Dedifferentiated amniotic fluid mesenchymal stem cell (primary cell): Measurements from ENCODE around the gene LIPE.
"Not testable (repeated sequence)": the region's sequence is repeated elsewhere in the genome, so short reads cannot be mapped to it uniquely, and the experiment has no call there.

ENCODE experiments used
- DNase-seq: peaks from one replicate; pipeline ENCODE4 v3.0.0-alpha.2; 2016; ENCODE audit errors: extremely low spot score

Gene LIPE

GRCh38 chr19:42427313-42427712 lies at the start of gene LIPE:
Gene LIPE (minus strand): TSS chr19:42427388. CDS start chr19:42427149, 239 bp downstream.
- no peak for DNase-seq

GRCh38 chr19:42475366-42475765 lies 48.2 kb upstream of the LIPE start:
- DNase-seq = no peak

DNA sequence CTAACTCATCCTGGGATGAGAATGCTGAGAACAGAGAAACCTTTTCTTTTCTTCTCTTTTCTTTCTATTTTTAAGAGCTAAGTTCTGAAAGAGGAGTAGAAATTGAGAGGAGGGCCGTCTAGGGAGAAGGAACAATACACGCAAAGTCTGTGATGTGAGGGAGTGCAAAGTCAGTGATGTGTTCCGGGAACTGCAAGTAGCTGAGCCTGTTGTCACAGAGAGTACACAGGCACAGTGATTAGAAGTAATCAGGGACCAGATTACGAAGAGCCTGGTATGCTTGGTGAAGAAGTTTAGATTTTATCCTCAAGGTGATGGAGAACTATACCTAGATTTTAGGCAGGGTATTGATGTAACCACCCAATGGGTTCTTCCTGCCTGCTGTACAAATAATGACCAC lies 47.6 kb upstream of the LIPE start:
- no peak for DNase-seq

DNA sequence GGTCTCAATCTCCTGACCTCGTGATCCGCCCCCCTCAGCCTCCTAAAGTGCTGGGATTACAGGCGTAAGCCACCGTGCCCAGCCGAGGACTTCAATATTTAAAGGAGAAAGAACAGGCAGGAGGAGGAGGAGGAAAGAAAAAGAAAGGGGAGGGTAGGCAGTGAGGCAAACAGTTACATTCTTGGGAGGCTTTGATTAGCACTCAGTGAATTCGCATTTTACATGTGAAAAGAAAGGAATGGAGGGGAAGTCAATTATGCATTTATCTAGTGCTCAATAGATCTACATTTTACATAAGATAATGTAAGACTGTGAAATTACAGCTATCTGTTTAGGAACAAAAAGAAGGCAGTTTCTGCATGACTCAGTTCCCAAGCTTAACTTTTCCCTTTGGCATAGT lies 46.5 kb upstream of the LIPE start:
- DNase-seq = no peak

GRCh38 chr19:42472402-42473147 lies 45.4 kb upstream of the LIPE start:
- DNase-seq = no peak

DNA sequence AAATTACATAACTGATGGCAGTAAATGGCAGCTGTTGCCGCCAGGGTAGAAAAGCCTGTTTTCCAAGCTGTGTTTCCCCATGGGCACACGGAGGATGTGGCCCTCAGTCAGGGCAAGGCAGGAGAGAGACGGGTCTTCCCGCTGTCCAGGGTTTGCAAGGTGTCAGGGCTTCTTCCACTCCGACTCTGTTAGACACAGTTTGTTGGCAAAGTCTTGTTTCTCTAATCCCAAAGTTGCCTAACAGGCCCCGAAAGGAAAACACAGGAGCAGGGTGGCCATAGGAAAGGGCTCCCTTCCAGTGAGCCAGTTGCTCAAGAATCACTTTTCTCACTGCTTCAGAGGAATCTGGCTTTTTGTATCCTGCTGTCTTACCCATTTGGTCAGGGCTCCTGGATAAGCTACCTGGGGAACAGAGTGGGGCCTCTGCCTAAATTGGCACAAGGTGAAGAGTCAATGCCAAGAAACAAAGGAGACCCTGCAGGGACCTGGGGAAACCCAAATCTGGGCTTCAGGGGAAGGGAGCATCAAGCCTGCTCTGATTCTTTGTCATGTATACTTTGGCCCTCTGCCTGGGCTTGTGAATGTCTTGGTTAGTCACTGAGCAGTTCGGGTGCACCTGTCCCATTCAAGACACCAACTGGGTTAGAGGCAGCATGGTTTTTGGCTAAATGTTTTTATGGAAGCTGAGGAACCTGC lies 44.5 kb upstream of the LIPE start:
- DNase-seq = no peak

GRCh38 chr19:42469311-42470235 lies 42.4 kb upstream of the LIPE start:
- no peak for DNase-seq

GRCh38 chr19:42468273-42468796 lies 41.1 kb upstream of the LIPE start:
- DNase-seq = peak; percentile 68

- no peak for DNase-seq
Observed at GRCh38 chr19:42467183-42467760, 40.1 kb upstream of the LIPE start.

DNA sequence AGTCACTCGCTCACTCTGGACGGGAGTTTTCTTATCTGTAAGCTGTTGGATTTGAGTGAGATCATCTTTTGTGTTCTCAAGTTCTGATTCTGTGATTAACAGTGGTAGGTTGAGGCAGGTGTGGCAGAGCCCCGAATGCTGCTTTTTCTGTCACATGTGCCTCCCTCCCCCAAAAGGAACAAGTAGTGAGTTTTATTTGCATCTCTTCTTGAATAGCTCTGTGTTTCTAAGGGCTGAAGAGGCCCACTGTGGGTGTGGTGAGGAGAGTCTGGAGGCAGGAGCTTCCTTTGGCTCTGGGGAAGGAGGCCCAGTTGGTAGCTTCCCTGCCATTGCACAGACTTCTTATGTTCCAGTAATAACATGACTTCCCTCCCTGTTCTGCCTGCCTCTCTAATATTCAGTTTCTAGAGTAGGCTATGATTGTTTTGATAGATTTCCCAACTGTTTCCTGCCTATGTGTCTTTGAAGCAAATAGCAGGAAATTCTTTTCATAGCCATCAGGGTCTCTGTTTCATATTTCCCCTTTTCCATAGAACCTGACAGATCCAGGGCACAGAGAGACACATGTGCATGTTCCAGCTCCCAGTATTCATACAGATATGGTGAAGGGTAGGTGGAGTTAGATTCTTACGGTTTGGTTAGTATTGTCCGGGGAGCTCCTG lies 39.5 kb upstream of the LIPE start:
- no peak for DNase-seq

DNA sequence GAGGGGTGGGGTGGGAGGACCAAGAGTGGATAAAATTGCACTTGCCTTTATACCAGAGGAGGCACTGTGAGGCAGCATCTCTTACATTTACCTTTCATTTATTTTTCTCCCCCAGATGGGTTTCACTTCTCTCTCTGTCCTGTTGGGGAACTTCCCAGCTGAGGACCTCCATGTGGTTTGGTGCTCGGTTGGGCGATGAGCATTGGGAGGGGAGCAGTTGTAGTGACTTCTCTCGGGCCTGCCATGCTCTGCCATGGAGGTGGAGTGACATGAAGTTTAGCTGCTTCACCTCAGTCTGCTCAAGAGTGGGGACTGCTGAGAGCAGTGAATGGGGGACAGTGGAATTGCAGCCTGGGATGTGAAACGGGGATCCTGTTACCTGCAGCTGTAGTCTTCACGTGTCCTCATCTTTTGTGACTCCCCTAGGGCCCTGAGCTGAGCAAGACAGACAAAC lies 38.7 kb upstream of the LIPE start:
- DNase-seq = no peak

- no peak for DNase-seq
Observed at GRCh38 chr19:42461700-42462324, 34.6 kb upstream of the LIPE start.

GRCh38 chr19:42461231-42461630 lies 34.0 kb upstream of the LIPE start:
- not testable (repeated sequence) for DNase-seq

DNA sequence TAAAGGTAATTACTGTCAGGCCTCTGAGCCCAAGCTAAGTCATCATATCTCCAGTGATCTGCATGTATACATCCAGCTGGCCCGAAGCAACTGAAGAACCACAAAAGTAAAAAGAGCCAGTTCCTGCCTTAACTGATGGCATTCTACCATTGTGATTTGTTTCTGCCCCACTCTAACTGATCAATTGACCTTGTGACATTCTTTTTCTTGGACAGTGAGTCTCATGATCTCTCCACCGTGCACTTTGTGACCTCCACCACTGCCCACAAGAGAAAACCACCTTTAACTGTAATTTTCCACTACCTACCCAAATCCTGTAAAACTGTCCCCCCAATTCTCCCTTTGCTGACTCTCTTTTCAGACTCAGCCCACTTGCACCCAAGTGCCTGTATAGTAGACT lies 32.7 kb upstream of the LIPE start:
- DNase-seq = no peak

- DNase-seq = no peak
Observed at GRCh38 chr19:42455621-42456081, 28.5 kb upstream of the LIPE start.

GRCh38 chr19:42455086-42455485 lies 27.9 kb upstream of the LIPE start:
- DNase-seq = no peak

- DNase-seq = no peak
Observed at GRCh38 chr19:42452590-42452989, 25.4 kb upstream of the LIPE start.

- DNase-seq = peak; percentile 43
Observed at GRCh38 chr19:42450314-42450934, 23.2 kb upstream of the LIPE start.

- DNase-seq = not testable (repeated sequence)
Observed at GRCh38 chr19:42448306-42448705, 21.1 kb upstream of the LIPE start.

DNA sequence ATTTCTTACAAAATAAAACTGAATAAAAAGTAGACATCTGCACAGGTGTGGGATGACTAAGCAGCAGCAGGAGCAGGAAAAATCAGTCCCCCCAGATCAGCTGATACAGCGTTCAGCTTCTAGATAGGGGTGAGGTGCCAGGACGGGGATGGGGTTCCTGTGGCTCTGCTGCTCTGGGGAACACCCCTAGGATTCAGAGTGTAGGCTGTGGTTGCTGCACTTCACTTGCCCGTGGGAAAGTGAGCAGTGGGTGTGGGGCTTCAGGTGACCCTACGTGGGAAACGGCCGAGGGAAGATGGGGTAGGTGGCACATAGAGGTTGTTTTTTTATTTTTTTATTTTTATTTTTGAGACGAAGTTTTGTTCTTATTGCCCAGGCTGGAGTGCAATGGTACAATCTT lies 18.8 kb upstream of the LIPE start:
- no peak for DNase-seq
